Ovary (tissue), 10 donors: ENCODE data around the gene FGFBP1. TPM values are rescaled to one million over a fixed set of nuclear protein-coding genes. Genes with fewer than 3 reads are reported as not detected.

Source experiments
- DNase-seq, 5 donors: peaks; one replicate each; pipeline ENCODE4 v3.0.0-alpha.2; 2019 to 2020
- H3K27ac ChIP-seq, 2 donors: fragments of 200-600 bp; one replicate each; pipeline versions ENCODE4 v1.5.1 to v1.8.0; 2019 to 2022
- H3K27me3 ChIP-seq: fragments of 200-600 bp; one replicate; pipeline ENCODE4 v1.8.0; 2022
- H3K36me3 ChIP-seq: fragments of 200-600 bp; sonication (generic); one replicate; pipeline ENCODE4 v1.5.1; 2019
- H3K4me1 ChIP-seq: one replicate; pipeline ENCODE4 v1.8.1; 2013; ENCODE audit warnings: mild to moderate bottlenecking, moderate library complexity; ENCODE audit not compliant: insufficient read depth
- H3K4me3 ChIP-seq: fragments of 200-600 bp; sonication (generic); one replicate; pipeline ENCODE4 v1.5.1; 2017
- H3K9me3 ChIP-seq, 2 donors: fragments of 200-600 bp in 1 of 2; sonication (generic) in 1 of 2; one replicate each; pipeline versions ENCODE4 v1.5.1 to v1.8.1; 2013 to 2019; ENCODE audit warnings: mild to moderate bottlenecking in 1 of 2, moderate library complexity in 1 of 2
- CTCF ChIP-seq, 3 donors: fragments of 450-650 bp in 2 of 3; fragments of 200-600 bp in 1 of 3; IDR thresholded peaks; one replicate each; pipeline versions ENCODE4 v1.5.1 to v1.8.0; 2016 to 2022; ENCODE audit warnings: antibody characterized with exemption in 3 of 3, mild to moderate bottlenecking in 1 of 3
- EP300 ChIP-seq: sonication (generic); formaldehyde crosslinking; IDR thresholded peaks from one replicate; pipeline ENCODE4 v1.6.1; 2017; ENCODE audit warnings: antibody characterized with exemption
- POLR2A ChIP-seq: fragments of 450-650 bp; IDR thresholded peaks from one replicate; pipeline ENCODE4 v1.6.1; 2017; ENCODE audit warnings: antibody characterized with exemption, mild to moderate bottlenecking, moderate library complexity
- WGBS, 3 donors: extraction: QIAGEN DNeasy Blood & Tissue Kit in 1 of 3; methylation state at CpG; one replicate each; pipeline versions ENCODE4 v1.1.5 to v1.1.7; 2013 to 2017; 5-methylcytosine and 5-hydroxymethylcytosine counted together
- intact Hi-C, 4 donors: fragments of 100-400 bp; cut with DNase I; formaldehyde crosslinking; loops; one replicate each; pipeline versions ENCODE4 v1.11.0 to v1.15.1; 2022 to 2023
- long read RNA-seq, 3 donors: library from polyadenylated mRNA in 2 of 3; unstranded in 2 of 3; transcript quantifications; one replicate each; pipeline ENCODE4 v2.0.0 and lab custom pipeline, GENCODE V29; 2021 to 2026
- polyA plus RNA-seq, 2 donors: library from polyadenylated mRNA; stranded (reverse); fragments of 200-250 nt in 1 of 2; fragments of 350-450 nt in 1 of 2; fragmentation: Illumina TruSeq in 1 of 2; extraction: RNeasy Lipid Tissue Mini Kit (QIAGEN cat#74804) in 1 of 2; gene quantifications; one replicate each; pipeline ENCODE4 v1.2.3, GENCODE V29; 2013 to 2014
- total RNA-seq, 7 donors: library from RNA; depleted of rRNA in 2 of 7; stranded (reverse); fragments of >200 nt in 2 of 7; fragmentation: NEBNext Ultra II Directional in 3 of 7; extraction: Animal tissue kit (Norgen Biotek cat#: 25700) in 3 of 7; gene quantifications; one replicate each; pipeline versions ENCODE4 v1.1.0 to v1.2.4, GENCODE V29; 2016 to 2023
- donor health status: DM: no; HTN: no; CAD: no; lungs with moderate emphysema.
- donor health status: DM: no; HTN: no; CAD: no.
- donor health status: Bipolar disorder and iron deficiency.
- donor health status: DM: yes; HTN: yes; CAD: no.
- donor health status: DM: no; HTN: no; CAD: no.
- donor health status: DM: yes; HTN: yes; CAD: no.

FGFBP1 gene
- total RNA-seq = 1 to 10 TPM in 1 of 7 donors, under 1 TPM in 1, not detected in 5; 0.36 to 1.4 TPM
- polyA plus RNA-seq = not detected
- long read RNA-seq, donor 1 = 0 reads
- long read RNA-seq, donor 2 = 0 reads
- long read RNA-seq, donor 3 = 0 reads

GRCh38 chr4:15938640-15939039 is at the start of gene FGFBP1:
TSS of gene FGFBP1 (minus strand) at chr4:15938740. CDS start at chr4:15936632, 2,108 bp downstream.
- H3K36me3 ChIP-seq = no peaks in the 10 kb centered on the region
- H3K27ac ChIP-seq = no peak within 1 kb of the TSS
- H3K9me3 ChIP-seq = no peaks in the 10 kb centered on the region
- no peaks in the 10 kb centered on the region for H3K4me1 ChIP-seq
- no peaks in the 10 kb centered on the region for H3K27me3 ChIP-seq
- DNase-seq = no peak
- H3K4me3 ChIP-seq = no peak within 1 kb of the TSS
- 67 to 84% (median 73%) methylated on average over 4 of the region's 4 CpGs for WGBS, 3 donors
- TF ChIP-seq CTCF (IDR thresholded peaks at IDR 0.05) (no peak), POLR2A (no peak), EP300 (no peak)
- intact Hi-C loops = no loop called here

DNA sequence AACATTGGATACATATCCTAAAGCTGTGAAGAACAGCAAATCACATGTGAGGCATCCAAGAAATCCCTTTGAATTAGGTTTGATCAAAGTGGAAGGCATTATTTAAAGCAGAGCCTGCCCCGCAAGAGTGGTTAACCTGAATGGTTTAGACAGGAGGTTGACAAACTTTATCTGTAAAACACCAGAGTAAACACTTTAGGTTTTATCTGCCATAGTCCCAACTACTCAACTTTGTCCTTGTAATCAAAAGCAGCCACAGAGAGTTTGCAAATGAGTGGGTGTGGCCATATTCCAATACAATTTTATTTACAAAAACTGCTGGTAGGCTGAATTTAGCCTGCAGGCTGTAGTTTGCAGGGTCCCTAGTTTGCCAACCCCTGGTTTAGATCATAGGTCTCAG is 49.7 kb upstream of the FGFBP1 start:
- H3K4me1 ChIP-seq = no peaks in the 10 kb centered on the region
- no peak overlapping the region for H3K27ac ChIP-seq
- intact Hi-C loops = no loop called here
- 66 to 94% (median 81%) methylated on average over 1 of the region's 1 CpG for whole genome bisulfite sequencing, 3 donors
- no peaks in the 10 kb centered on the region for H3K27me3 ChIP-seq
- TF ChIP-seq EP300 = no peak
- no peak for TF ChIP-seq CTCF (IDR thresholded peaks at IDR 0.05)
- no peak for TF ChIP-seq POLR2A
- H3K9me3 ChIP-seq = no peaks in the 10 kb centered on the region
- no peaks in the 10 kb centered on the region for H3K36me3 ChIP-seq
- no peak overlapping the region for H3K4me3 ChIP-seq
- DNase-seq = no peak

DNA sequence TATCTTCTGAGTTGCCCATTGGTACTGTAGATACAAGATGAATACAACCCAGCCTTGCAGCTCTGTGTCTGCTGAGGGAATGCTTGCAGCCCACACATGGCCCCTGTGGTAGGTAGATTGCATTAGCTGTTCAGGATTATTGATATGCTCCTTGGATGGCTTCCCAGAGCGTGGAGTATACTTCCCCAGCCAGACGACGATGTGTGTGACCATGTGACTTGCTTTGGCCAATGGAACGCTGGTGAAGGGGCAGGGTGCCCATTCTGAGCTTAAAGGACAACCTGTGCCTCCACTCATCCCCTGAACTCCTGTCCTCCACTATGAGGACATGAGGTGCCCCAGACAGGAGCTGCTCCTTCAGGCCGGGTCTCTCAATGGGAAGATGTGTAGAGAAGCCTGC is 48.4 kb upstream of the FGFBP1 start:
- DNase-seq = no peak
- no peak for TF ChIP-seq CTCF (IDR thresholded peaks at IDR 0.05)
- TF ChIP-seq EP300 = no peak
- TF ChIP-seq POLR2A = no peak
- H3K27me3 ChIP-seq = no peaks in the 10 kb centered on the region
- WGBS, 3 donors = 64 to 73% (median 67%) methylated on average over 5 of the region's 5 CpGs
- no peaks in the 10 kb centered on the region for H3K4me1 ChIP-seq
- no peaks in the 10 kb centered on the region for H3K9me3 ChIP-seq
- intact Hi-C loops = no loop called here
- no peaks in the 10 kb centered on the region for H3K36me3 ChIP-seq
- H3K4me3 ChIP-seq = no peak overlapping the region
- H3K27ac ChIP-seq = no peak overlapping the region

GRCh38 chr4:15983610-15984009 is 45.1 kb upstream of the FGFBP1 start:
- H3K36me3 ChIP-seq = no peaks in the 10 kb centered on the region
- 80 to 90% (median 88%) methylated on average over 2 of the region's 2 CpGs for WGBS, 3 donors
- TF ChIP-seq EP300 (no peak), CTCF (IDR thresholded peaks at IDR 0.05) (no peak), POLR2A (no peak)
- intact Hi-C loops = no loop called here
- H3K27me3 ChIP-seq = no peaks in the 10 kb centered on the region
- H3K4me3 ChIP-seq = no peak overlapping the region
- H3K9me3 ChIP-seq = no peaks in the 10 kb centered on the region
- no peak for DNase-seq
- no peak overlapping the region for H3K27ac ChIP-seq
- H3K4me1 ChIP-seq = no peaks in the 10 kb centered on the region
